ENCODE measurements around the gene PTPRD.

DNA sequence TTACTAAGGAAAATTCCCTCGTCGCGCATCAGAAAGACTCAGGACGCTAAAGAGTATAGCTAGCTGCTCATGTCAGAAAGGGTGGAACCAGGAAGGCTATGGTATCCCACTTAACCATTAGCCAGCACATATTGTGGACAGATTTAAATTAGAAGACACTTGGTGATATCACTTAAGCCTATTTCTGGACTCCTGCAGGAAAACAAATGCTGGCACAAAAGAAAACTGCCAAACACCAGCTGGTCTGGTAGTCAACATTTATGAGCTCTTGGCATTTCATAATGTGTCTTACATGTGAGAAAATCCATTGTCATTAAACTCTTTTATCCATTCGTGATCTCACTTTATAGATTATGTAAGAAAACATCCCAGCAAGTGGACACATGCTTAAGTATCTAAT is 377.4 kb downstream of the PTPRD start:
- TF ChIP-seq POLR2A (IDR thresholded peaks at IDR 0.05; ENCODE audit: low read depth, low read length) (no peak), POLR2AphosphoS5 (IDR thresholded peaks at IDR 0.05; ENCODE audit: low read depth, low read length) (no peak)

Measured in GM12892 (cell line).